Measurements from ENCODE around the gene PTPRT.

PTPRT gene

GRCh38 chr20:42594011-42594410, 595.7 kb downstream of the PTPRT start:
- Histone ChIP-seq H3K4me3 (ENCODE audit: low read length) (no peak overlapping the region), H3K27me3 (ENCODE audit: control insufficient read depth, insufficient read depth, low read length) (no peaks in the 10 kb centered on the region), H3K36me3 (ENCODE audit: control insufficient read depth, insufficient read depth, low read length) (no peaks in the 10 kb centered on the region), H3K27ac (ENCODE audit: low read depth, low read length) (no peak overlapping the region), H3K9ac (ENCODE audit: low read length) (no peak overlapping the region), H3K4me1 (ENCODE audit: control insufficient read depth, insufficient read depth, low read length) (no peaks in the 10 kb centered on the region)

GRCh38 chr20:42589976-42590639, 599.6 kb downstream of the PTPRT start:
- Histone ChIP-seq H3K4me3 (ENCODE audit: low read length) (no peak overlapping the region), H3K27me3 (ENCODE audit: control insufficient read depth, insufficient read depth, low read length) (no peaks in the 10 kb centered on the region), H3K9ac (ENCODE audit: low read length) (no peak overlapping the region), H3K4me1 (ENCODE audit: control insufficient read depth, insufficient read depth, low read length) (no peaks in the 10 kb centered on the region), H3K36me3 (ENCODE audit: control insufficient read depth, insufficient read depth, low read length) (no peaks in the 10 kb centered on the region), H3K27ac (ENCODE audit: low read depth, low read length) (no peak overlapping the region)

GRCh38 chr20:42588847-42589246, 600.9 kb downstream of the PTPRT start:
- H3K36me3 ChIP-seq (ENCODE audit: control insufficient read depth, insufficient read depth, low read length) = no peaks in the 10 kb centered on the region
- H3K9ac ChIP-seq (ENCODE audit: low read length) = no peak overlapping the region
- no peaks in the 10 kb centered on the region for H3K4me1 ChIP-seq (ENCODE audit: control insufficient read depth, insufficient read depth, low read length)
- H3K27ac ChIP-seq (ENCODE audit: low read depth, low read length) = no peak overlapping the region
- no peaks in the 10 kb centered on the region for H3K27me3 ChIP-seq (ENCODE audit: control insufficient read depth, insufficient read depth, low read length)
- no peak overlapping the region for H3K4me3 ChIP-seq (ENCODE audit: low read length)

GRCh38 chr20:42587427-42587826, 602.3 kb downstream of the PTPRT start:
- no peak overlapping the region for H3K27ac ChIP-seq (ENCODE audit: low read depth, low read length)
- no peaks in the 10 kb centered on the region for H3K36me3 ChIP-seq (ENCODE audit: control insufficient read depth, insufficient read depth, low read length)
- H3K4me1 ChIP-seq (ENCODE audit: control insufficient read depth, insufficient read depth, low read length) = no peaks in the 10 kb centered on the region
- no peaks in the 10 kb centered on the region for H3K27me3 ChIP-seq (ENCODE audit: control insufficient read depth, insufficient read depth, low read length)
- no peak overlapping the region for H3K4me3 ChIP-seq (ENCODE audit: low read length)
- H3K9ac ChIP-seq (ENCODE audit: low read length) = no peak overlapping the region

- Histone ChIP-seq H3K9ac (ENCODE audit: low read length) (no peak overlapping the region), H3K27me3 (ENCODE audit: control insufficient read depth, insufficient read depth, low read length) (no peaks in the 10 kb centered on the region), H3K4me3 (ENCODE audit: low read length) (no peak overlapping the region), H3K27ac (ENCODE audit: low read depth, low read length) (no peak overlapping the region), H3K4me1 (ENCODE audit: control insufficient read depth, insufficient read depth, low read length) (no peaks in the 10 kb centered on the region), H3K36me3 (ENCODE audit: control insufficient read depth, insufficient read depth, low read length) (no peaks in the 10 kb centered on the region)
Measured at GRCh38 chr20:42581311-42581710, 608.4 kb downstream of the PTPRT start.

- Histone ChIP-seq H3K27ac (ENCODE audit: low read depth, low read length) (no peak overlapping the region), H3K36me3 (ENCODE audit: control insufficient read depth, insufficient read depth, low read length) (no peaks in the 10 kb centered on the region), H3K9ac (ENCODE audit: low read length) (no peak overlapping the region), H3K4me1 (ENCODE audit: control insufficient read depth, insufficient read depth, low read length) (no peaks in the 10 kb centered on the region), H3K27me3 (ENCODE audit: control insufficient read depth, insufficient read depth, low read length) (no peaks in the 10 kb centered on the region), H3K4me3 (ENCODE audit: low read length) (no peak overlapping the region)
Measured at GRCh38 chr20:42576167-42576566, 613.5 kb downstream of the PTPRT start.

- no peak overlapping the region for H3K27ac ChIP-seq (ENCODE audit: low read depth, low read length)
- no peak overlapping the region for H3K9ac ChIP-seq (ENCODE audit: low read length)
- H3K4me3 ChIP-seq (ENCODE audit: low read length) = no peak overlapping the region
- no peaks in the 10 kb centered on the region for H3K36me3 ChIP-seq (ENCODE audit: control insufficient read depth, insufficient read depth, low read length)
- no peaks in the 10 kb centered on the region for H3K4me1 ChIP-seq (ENCODE audit: control insufficient read depth, insufficient read depth, low read length)
- H3K27me3 ChIP-seq (ENCODE audit: control insufficient read depth, insufficient read depth, low read length) = no peaks in the 10 kb centered on the region
Measured at GRCh38 chr20:42572320-42573016, 617.2 kb downstream of the PTPRT start.

- Histone ChIP-seq H3K9ac (ENCODE audit: low read length) (no peak overlapping the region), H3K4me1 (ENCODE audit: control insufficient read depth, insufficient read depth, low read length) (no peaks in the 10 kb centered on the region), H3K27ac (ENCODE audit: low read depth, low read length) (no peak overlapping the region), H3K27me3 (ENCODE audit: control insufficient read depth, insufficient read depth, low read length) (no peaks in the 10 kb centered on the region), H3K36me3 (ENCODE audit: control insufficient read depth, insufficient read depth, low read length) (no peaks in the 10 kb centered on the region), H3K4me3 (ENCODE audit: low read length) (no peak overlapping the region)
Measured at GRCh38 chr20:42567409-42567808, 622.3 kb downstream of the PTPRT start.

- no peak overlapping the region for H3K4me3 ChIP-seq (ENCODE audit: low read length)
- H3K36me3 ChIP-seq (ENCODE audit: control insufficient read depth, insufficient read depth, low read length) = no peaks in the 10 kb centered on the region
- no peak overlapping the region for H3K9ac ChIP-seq (ENCODE audit: low read length)
- no peaks in the 10 kb centered on the region for H3K27me3 ChIP-seq (ENCODE audit: control insufficient read depth, insufficient read depth, low read length)
- H3K27ac ChIP-seq (ENCODE audit: low read depth, low read length) = no peak overlapping the region
- H3K4me1 ChIP-seq (ENCODE audit: control insufficient read depth, insufficient read depth, low read length) = no peaks in the 10 kb centered on the region
Measured at GRCh38 chr20:42565235-42565995, 624.3 kb downstream of the PTPRT start.

- no peak overlapping the region for H3K27ac ChIP-seq (ENCODE audit: low read depth, low read length)
- H3K36me3 ChIP-seq (ENCODE audit: control insufficient read depth, insufficient read depth, low read length) = no peaks in the 10 kb centered on the region
- no peak overlapping the region for H3K9ac ChIP-seq (ENCODE audit: low read length)
- H3K27me3 ChIP-seq (ENCODE audit: control insufficient read depth, insufficient read depth, low read length) = no peaks in the 10 kb centered on the region
- no peaks in the 10 kb centered on the region for H3K4me1 ChIP-seq (ENCODE audit: control insufficient read depth, insufficient read depth, low read length)
- H3K4me3 ChIP-seq (ENCODE audit: low read length) = no peak overlapping the region
Measured at GRCh38 chr20:42559665-42560064, 630.0 kb downstream of the PTPRT start.

GRCh38 chr20:42556575-42556974, 633.1 kb downstream of the PTPRT start:
- no peaks in the 10 kb centered on the region for H3K27me3 ChIP-seq (ENCODE audit: control insufficient read depth, insufficient read depth, low read length)
- no peak overlapping the region for H3K9ac ChIP-seq (ENCODE audit: low read length)
- no peak overlapping the region for H3K4me3 ChIP-seq (ENCODE audit: low read length)
- no peaks in the 10 kb centered on the region for H3K4me1 ChIP-seq (ENCODE audit: control insufficient read depth, insufficient read depth, low read length)
- H3K36me3 ChIP-seq (ENCODE audit: control insufficient read depth, insufficient read depth, low read length) = no peaks in the 10 kb centered on the region
- no peak overlapping the region for H3K27ac ChIP-seq (ENCODE audit: low read depth, low read length)

GRCh38 chr20:42553374-42553773, 636.3 kb downstream of the PTPRT start:
- no peaks in the 10 kb centered on the region for H3K27me3 ChIP-seq (ENCODE audit: control insufficient read depth, insufficient read depth, low read length)
- H3K36me3 ChIP-seq (ENCODE audit: control insufficient read depth, insufficient read depth, low read length) = no peaks in the 10 kb centered on the region
- H3K4me3 ChIP-seq (ENCODE audit: low read length) = no peak overlapping the region
- H3K27ac ChIP-seq (ENCODE audit: low read depth, low read length) = no peak overlapping the region
- no peak overlapping the region for H3K9ac ChIP-seq (ENCODE audit: low read length)
- no peaks in the 10 kb centered on the region for H3K4me1 ChIP-seq (ENCODE audit: control insufficient read depth, insufficient read depth, low read length)

Measured in rectal smooth muscle tissue (tissue), 1 donor.